GM12873 (cell line): Measurements from ENCODE around the gene CIDEA.

Experiments used
- TF ChIP-seq, protein P1 (sequence below): IDR thresholded peaks from 2 replicates; pipeline ENCODE4 v1.5.1; 2012; ENCODE audit warnings: low read depth, mild to moderate bottlenecking, moderate library complexity, low read length, control low read depth; ENCODE audit not compliant: insufficient read depth; ENCODE audit errors: missing control alignments

The CIDEA gene

DNA sequence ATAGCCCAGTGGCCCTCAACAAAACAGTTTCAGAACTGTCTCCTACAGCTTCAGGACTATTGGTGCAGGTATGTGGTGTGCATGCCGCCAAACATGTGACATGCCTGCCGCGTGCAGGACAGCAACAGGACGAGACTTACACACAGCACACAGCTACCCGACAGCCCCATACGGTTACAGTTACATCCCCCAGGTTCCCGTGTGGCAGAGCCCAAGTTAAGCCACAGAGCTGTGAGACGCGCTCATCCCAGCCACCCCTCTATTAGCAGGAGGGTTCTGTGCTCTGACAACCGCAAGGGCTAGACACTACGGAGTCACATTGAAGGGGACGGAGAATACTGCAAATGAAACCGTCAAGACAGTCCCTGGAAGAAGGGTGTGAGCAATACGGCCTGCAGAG is 37.5 kb downstream of the CIDEA start:
- TF ChIP-seq, protein P1, sequence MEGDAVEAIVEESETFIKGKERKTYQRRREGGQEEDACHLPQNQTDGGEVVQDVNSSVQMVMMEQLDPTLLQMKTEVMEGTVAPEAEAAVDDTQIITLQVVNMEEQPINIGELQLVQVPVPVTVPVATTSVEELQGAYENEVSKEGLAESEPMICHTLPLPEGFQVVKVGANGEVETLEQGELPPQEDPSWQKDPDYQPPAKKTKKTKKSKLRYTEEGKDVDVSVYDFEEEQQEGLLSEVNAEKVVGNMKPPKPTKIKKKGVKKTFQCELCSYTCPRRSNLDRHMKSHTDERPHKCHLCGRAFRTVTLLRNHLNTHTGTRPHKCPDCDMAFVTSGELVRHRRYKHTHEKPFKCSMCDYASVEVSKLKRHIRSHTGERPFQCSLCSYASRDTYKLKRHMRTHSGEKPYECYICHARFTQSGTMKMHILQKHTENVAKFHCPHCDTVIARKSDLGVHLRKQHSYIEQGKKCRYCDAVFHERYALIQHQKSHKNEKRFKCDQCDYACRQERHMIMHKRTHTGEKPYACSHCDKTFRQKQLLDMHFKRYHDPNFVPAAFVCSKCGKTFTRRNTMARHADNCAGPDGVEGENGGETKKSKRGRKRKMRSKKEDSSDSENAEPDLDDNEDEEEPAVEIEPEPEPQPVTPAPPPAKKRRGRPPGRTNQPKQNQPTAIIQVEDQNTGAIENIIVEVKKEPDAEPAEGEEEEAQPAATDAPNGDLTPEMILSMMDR = no peak

DNA sequence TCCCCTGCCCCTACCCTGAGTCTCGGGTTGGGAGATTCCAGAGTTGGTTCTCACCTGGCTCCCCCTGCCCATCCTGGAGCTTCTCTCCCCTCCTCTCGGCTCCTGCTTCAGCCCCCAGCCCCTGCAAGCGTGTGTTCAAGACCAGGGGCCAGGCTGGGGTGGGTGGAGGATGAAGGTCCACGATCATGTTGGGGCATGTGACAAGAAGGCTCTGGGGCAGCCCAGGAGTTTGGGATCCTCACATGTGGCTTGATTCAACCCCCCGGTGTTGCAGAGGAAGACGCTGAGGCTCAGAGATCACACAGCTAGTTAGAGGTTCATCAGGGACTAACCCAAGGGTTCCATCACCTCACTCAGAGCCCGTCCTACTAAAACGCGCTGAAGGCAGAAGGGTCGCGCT is 39.7 kb downstream of the CIDEA start:
- TF ChIP-seq, protein P1 = no peak

DNA sequence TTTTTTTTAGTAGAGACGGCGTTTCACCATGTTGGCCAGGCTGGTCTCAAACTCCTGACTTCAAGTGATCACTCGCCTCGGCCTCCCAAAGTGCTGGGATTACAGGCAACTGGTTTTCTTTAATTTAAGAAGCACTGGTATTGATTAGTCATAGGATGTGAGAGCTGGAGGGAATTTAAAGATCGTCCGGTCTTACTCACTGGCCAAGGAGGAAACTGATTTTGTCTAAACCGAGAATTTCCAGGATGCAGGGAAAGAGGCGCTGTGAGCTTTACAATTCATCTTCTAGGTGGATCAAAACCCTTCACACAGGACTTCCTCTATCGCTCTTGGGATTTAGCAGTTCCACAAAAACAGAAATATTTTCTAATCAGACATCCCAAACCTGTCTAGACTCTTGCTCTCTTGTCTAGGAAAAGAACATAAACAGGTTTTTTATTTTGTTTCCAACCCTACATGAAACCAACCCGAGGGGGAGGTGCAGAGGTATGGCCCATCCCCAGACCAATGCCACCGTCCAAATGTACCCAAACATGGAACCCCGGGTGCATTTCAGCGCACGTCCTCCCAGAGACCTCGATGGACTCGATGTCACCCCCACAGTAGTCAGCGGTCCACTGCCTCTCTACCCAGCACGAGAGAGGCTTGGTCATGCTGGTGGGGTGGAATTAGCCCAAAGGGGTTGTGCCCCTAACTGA is 41.4 kb downstream of the CIDEA start:
- TF ChIP-seq, protein P1 = no peak

DNA sequence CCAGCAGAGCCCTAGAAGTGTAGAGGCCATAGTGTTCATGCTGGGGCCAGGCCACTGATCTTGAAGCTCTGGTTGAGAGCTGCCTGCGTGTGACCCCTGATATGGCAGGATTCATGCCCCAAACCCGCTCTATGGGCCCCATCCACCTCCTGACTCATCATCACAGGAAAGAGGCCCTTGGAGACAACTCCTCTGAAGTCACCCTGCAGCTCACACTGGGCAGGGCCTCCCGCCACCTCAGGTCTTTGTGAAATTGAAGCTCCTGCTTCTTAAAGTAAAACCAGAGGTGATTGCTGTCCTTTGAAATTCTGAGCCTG is 41.9 kb downstream of the CIDEA start:
- TF ChIP-seq, protein P1 = no peak

DNA sequence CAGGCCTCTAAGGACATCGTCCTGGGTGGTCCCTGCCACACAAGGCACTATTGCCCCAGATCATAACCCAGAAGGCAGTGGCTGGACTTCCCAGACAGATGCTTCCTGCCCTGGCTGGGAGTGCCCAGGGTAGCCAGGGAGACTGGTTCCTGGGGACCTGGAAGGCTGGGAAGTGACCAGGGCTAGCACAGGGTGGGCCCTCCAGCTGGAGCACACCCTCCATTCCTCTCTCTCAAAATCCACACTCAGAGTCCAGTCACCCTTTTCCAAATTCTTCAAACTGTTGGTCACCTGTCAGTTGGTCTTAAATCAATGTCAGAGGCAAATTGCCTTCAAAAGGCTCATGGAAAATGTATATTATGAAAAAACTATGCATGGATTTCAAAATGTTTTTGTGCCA is 42.3 kb downstream of the CIDEA start:
- TF ChIP-seq, protein P1 = no peak

DNA sequence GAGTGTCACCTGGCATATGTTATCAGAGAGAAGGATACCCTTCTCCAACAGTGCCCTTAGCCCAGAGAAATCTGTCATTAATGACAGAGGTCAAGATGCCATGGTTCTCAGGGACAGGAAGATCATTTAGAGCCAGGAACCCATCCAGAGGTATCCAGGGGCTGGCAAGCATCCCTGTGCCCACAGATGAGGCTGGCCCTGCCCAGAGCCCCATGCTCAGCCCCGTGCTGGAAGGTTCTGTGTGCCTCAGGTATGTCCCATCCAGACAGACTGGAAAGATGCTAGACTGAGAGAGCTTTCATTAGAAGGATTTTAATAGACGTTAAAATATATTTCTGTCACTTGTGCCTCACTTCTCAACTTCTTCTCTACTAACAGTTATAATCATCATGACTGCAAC is 45.7 kb downstream of the CIDEA start:
- TF ChIP-seq, protein P1 = no peak

DNA sequence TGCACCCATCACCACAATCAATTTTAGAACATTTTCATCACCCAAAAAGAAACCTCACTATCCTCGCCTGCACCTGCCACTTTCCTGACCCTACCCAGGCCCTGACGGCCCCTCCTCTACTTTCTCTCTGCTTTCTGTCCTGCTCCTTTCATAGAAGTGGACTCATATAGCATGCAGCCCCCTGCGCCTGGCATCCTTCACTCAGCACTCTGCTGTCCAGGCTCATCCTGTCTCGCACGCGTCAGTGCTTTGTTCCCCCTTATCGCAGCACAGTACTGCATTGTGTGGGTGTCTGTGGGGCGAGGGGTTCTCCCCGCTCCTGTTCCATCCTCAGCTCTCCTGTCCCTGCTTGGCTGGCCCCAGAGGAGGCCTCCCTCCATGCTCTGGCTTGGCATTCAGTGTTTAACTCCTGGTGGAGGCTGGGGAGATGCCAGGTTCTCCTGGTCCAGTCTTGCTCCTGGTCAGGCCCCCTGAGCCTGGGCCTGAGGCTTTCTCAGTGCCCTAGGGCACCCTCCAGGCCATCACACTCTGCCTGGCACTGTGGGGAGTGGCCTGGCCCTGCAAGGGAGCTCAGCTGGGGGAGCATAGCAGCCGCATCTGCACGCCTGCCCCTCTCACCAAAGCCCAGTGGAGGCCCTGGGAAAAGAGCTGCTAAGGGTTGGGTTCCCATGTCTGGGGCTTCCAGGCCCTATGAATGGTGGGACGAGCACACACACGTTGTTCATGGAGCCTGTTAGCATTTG is 47.3 kb downstream of the CIDEA start:
- TF ChIP-seq, protein P1 = no peak
